HG03097 (cell line): ENCODE data around the gene ABCA13.

Experiments
- ATAC-seq: cut with Tn5 transposase; IDR thresholded peaks from one replicate; pipeline ENCODE4 v1.9.1; 2021; ENCODE audit not compliant: unreplicated experiment, low FRiP score

Gene ABCA13

DNA sequence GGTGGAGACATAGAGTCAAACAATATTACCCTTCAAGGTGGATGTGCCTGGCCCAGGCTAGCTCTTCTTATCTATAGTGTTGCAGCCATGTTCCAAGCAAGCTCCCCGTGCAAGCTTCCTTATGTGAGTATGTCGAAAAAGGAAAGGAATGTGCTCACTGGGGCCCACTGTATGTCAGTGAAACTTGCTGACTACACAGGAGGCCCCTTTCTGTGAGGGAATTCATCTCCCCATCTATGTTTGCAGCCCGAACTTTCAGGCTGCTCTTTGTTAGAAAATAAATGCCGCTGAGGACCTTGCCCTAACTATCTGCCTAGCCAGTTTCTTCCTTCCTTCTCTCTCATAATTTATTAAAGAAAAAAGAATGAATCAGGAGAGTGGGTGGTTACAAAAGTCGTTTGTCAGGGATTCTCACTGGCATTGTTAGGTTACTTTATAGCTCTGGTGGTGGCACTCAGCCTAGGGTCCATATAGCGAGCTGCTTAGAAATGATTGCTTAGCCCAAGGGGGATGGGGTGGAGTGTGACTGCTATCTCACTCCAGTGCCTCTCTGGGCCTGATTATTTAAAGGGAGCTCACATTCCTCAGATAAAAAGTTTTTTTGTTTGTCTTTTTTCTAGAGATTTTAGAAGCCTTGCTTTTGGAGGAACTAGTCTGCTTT lies 302.1 kb downstream of the ABCA13 start:
- no peak for ATAC-seq

DNA sequence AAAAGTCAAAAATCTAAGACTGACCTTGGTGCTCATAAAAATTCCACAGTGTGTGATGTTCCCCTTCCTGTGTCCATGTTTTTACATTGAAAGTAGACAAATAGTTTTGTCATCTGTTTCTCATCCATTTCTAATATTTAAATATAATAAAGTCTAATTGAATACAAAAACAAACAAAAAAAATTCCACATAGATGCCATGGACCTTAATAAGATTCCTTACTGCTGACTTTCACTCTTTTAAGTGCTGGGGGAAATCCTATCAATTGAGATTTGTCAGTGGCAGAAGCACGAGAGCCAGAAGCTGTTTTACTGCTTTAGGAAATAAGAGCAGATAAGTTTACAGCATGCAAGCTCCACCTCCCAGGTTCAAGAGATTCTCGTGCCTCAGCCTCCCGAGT lies 310.0 kb downstream of the ABCA13 start:
- ATAC-seq = no peak

DNA sequence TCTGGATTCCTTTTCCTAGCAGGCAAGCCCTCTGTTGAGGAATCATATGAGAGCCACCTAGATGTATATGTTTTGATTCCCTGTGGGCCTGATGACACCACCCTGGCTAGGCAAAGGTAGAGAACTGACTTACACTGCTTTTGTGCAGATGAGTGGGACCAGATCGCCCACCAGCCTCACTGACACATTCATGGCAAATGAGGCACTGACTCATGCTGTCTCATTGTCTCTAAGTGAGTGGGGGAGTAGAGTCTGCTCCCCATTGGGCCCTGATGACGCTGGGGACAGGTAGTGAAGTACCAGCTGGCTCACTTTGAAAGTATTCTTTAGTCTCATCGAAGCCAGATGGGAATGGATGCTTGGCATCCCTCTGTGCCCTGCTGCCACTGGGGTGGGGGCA lies 326.3 kb downstream of the ABCA13 start:
- ATAC-seq = no peak

DNA sequence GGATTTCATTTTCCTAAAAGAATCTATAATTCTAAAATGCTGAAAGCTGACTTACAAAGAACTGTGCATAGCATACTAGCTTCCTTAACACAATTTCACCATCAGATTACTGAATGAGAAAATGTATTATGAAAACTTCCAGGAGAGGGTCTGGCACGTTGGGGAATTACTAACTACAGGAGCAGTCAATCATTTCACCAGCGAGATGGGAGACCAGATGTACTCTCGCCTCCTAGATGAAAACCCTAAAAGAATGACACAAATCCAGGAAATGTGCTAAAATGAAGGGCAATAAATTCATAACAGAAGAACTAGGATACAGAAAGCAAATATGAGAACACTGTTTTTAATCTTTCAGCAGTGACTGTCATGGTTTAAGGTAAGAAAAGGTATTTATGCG lies 330.8 kb downstream of the ABCA13 start:
- no peak for ATAC-seq

DNA sequence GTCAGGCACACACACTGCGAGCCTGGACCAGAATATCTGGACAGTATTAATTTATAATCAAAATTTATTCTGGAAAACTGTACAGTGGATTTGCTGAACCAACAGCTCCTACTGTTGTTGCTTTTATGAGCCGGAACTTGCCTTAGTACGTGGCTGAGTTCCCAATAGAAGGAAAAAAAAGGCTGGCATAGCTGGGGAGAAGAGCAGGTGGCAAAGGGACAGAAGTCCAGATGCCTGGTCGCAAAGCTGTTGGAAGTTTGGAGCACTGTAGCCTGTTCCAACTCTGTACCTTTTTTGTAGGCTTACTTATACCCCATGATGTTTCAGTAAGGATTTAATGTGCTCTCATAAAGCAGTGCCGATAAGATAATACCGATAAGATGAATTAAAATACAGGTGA lies 333.8 kb downstream of the ABCA13 start:
- ATAC-seq = no peak

DNA sequence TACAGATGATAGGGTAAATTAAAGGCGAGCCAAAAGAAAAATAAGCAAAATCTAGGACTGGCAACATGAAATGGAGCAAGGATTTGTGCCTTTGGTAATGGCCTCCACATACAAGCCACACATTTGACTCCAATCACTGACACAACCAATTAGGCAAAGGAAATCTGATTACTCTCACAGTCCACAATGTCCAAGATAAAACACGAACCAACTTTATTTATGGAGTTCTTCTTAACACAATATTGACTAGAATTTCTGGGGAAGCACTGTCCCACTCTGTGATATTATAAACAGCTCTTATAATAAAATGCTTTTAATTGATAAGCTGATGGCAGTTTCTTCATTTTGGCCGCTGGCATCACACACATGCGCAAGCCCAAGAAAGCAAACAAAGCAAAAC lies 334.2 kb downstream of the ABCA13 start:
- no peak for ATAC-seq

DNA sequence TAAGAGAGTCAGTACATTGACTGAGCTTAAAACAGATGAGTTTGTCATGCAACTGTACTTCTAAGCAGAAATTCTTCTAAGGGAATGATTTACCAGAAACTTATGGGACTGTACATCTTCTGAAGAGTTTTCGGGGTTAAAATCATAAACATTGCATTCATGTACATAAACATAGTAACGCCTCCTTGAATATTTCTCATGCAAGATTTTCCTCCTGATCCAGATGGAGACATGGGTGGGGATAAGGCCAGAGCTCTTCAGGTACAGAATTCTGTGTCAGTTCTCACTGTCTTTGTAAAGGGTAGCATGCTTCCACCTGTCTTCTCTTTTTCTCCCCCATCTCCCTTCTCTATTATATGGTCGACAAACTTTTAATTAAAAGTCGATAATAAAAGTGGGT lies 335.3 kb downstream of the ABCA13 start:
- ATAC-seq = no peak

DNA sequence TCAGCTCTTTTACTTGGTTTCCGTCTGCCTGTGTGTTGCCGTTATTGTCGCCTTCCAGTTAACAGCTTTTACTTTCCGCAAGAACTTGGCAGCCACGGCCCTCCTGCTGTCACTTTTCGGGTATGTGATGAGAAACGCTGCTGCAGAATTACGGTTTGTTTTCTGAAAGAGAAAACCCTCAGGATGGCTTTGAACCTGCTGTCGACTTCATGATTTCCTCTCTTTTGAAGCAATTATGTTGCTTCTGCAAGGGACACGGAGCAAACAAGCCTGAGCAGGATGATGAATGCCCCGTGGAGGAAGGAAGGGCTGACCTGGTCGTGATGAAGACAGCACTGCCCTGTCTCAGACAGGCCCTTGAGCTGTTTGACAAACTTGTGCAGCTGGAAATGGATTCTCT lies 339.8 kb downstream of the ABCA13 start:
- ATAC-seq = no peak

DNA sequence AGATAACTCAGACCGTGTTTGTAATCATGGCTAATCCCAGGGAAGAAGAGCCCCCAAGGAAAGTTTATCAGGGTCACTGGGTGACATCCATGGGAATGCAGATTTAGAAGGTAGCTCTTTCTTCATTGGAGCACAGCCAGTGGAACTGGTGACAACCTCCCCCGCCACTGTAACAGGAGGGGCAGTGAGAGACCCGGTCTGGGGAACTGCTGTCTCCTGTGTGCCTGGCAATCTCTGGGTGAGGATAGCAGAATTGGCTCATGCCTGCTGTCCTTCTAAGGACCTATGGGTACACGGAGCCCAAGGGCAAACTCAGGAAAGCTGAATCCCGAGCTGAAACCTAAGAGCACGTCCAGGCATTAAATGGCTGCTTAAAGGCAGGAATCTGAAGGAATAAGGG lies 341.6 kb downstream of the ABCA13 start:
- ATAC-seq = no peak

DNA sequence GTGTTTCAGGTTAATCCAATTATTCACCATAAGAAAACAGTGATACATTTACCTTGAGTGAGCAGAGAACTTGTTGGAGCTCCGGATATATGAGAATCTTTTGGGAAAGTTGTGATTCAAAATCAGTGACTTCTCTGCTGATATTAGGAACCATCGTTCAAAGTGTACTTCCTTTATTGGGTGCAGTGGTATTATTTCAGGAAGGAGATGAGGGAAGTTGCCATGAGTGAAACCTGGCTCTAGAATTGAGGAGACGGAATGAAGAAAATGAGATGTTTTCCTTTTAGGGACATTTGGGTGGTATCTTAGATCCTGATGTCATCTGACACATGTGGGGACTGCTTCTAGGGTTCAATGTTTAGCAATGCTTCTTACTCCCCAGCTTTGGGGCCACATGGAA lies 343.9 kb downstream of the ABCA13 start:
- ATAC-seq = no peak

DNA sequence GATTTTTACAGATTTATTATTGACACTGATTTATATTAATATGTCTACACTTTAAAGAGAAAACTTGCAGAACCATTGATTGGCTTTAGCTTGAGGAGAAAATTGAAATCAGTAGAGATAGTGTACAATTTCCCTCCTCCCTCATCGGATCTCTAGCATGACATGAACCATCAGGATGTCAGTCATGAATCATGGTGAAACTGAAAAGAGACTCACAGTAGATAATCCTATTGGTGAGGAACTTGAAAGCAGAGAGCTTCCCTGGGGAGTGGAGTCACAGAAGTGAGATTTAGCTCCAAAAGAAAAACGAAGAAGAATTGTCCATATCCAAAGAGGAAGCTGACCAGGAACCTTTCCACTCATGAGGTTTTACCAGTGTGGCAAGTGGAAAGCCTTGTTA lies 346.8 kb downstream of the ABCA13 start:
- ATAC-seq = no peak

DNA sequence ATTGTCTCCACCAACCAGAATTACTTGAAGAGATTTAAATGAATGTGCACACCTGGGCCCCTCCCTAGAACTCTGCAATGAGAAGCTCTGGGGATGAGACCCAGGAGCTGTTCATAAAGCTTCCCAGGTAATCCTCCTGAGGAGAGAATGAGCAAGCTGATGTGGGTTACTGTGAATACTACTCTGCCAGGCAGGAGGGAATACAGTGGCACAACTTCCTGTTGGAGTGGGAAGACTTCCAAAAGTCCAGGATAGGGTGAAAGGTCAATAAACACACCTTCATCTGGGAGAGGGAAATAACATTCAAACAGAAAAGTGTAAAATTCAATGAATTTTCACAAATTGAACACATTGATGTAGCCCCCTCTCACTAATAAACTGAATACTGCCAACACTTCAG lies 351.4 kb downstream of the ABCA13 start:
- ATAC-seq = no peak

DNA sequence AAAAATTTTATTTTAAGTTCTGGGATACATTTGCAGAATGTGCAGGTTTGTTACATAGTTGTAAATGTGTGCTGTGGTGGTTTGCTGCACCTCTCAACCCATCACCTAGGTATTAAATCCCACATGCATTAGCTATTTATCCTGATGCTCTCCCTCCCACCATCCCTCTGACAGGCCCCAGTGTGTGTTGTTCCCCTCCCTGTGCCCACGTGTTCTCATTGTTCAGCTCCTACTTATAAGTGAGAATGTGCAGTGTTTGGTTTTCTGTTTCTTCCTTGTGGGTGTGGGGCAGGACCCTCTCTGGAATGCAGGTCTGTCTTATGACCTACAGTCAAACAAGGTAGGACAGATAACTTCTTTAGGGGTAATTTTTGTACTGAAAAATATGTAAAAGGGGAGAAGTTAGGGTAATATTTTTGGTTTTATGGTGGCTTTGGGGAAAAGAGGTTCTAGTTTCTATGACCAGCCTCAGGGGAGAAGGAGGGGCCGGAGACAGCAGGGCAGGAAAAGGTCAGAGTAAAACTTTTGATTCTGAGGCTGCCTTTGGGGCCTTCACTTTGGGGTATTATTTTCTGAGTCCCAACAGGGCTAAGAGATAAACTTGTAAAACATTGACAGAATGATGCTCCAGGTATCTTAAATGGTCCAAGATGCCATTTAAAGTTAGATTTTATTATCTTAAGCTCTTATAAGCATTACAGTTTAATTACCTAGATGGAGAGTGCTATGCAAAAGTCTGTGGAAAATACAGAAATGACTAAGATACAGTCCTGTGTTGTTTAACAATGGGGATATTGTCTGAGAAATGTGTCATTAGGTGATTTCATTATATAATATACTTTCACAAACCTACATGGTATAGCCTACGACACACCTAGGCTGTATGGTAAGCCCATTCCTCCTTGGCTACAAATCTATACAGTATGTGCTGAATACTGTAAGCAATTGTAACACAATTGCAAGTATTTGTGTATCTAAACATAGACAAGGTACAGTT lies 354.8 kb downstream of the ABCA13 start:
- ATAC-seq = no peak

DNA sequence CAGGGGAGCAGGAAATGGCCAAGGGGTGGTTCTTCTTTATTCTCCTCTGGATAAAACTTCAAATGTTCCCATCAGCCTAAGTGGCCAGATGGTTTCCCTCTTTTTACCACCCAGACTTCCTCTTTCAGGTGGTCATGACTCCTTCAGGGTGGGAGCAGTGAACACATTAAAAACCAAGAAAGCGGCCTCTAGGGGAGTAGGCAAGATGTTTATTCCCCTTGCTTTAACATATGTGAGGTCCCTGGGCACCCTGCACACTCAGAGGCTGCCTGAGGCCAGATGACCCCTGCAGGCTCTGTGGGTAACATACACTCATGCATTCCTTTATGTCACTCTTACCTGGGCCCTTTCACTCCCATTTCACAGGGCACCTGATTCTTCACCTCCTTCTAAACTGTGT lies 357.4 kb downstream of the ABCA13 start:
- no peak for ATAC-seq

DNA sequence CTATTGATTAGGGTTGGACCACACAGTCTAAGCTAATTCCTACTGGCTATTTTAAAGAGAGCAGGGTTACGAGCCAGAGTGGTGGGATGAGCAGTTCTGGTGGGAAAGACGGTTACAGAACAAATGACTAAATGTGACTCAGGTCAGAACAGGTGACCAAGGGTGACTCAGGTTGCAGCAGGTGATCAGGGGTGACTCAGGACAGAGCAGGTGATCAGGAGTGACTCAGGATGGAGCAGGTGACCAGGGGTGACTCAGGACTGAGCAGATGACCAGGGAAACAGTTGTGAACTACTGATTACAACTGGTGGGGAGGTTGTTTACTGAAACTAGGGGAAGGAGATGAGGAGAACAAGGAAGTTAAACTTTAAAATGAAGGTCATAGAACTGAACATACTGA lies 366.3 kb downstream of the ABCA13 start:
- no peak for ATAC-seq

DNA sequence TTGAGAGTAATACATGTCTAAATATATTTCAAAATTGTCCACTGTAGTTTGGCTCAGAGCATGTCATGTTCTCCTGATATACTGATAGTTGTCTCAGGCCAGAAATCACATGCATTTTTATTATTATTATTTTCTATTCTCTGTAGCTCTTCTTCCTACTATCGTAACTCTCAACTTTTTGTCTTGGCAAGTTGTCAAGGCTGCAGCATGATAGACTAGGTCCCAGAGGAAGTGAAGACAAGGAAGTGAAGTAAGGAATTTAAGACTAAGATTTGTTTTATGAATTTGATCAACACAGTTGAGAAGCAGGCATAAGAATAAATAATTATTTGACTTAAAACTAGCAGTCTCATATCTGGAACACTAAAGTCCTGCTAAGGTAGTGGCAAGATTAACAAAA lies 369.5 kb downstream of the ABCA13 start:
- no peak for ATAC-seq

DNA sequence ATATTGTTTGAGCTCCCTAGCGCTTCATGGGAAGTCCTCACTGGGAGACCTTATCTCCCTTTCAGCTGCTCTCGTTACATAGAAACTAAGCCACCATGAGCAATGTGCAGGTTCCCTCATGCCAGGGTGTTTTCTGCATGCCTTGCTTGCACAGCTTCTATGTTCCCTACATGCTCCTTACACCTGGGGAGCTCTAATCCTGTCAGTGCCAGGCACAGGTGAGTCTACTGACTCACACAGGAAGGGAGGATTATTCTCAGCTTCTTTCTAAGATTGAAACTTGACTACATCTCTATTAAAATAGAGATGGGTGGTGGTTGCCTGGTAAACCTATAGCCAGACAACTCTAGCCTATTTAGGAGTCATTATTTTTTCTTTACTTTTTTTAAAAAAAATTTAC lies 377.4 kb downstream of the ABCA13 start:
- no peak for ATAC-seq

DNA sequence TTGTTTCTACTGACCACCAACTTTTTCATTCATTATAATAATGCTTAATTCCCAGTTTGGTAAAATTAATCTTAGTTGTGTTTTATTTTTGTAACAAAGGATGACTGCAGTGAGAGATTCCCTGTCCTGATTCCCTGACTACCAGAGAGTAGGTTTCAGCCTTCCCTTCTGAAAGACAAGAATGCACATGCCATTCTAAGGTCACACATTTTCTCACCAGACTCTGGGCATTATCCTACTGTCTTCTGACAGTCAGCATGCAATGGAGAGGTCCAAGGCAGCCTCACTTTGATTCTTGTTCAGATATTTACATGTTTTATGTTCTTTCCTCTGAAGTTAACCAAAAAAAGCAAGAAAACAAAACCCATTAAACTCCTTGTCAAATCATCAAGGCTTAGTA lies 380.4 kb downstream of the ABCA13 start:
- no peak for ATAC-seq

DNA sequence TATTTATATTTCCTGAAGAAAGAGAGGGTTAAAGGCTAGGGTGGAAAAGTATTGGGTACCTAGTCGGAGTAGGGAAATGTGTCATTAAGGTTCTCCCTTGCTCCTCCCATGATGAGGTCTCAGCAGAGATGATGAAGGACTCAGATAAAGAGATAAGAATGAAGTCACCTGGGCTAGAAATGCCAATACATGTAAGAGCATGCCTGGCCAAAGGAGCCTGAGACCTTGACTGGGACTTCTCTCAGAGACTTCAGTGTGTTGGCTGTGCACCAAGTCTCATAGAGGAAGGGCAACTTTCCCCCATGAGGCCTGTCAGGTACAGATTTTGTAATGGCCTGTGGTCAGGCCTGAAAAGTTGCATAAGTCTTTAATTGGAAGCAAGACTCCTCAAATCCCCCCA lies 392.1 kb downstream of the ABCA13 start:
- no peak for ATAC-seq

DNA sequence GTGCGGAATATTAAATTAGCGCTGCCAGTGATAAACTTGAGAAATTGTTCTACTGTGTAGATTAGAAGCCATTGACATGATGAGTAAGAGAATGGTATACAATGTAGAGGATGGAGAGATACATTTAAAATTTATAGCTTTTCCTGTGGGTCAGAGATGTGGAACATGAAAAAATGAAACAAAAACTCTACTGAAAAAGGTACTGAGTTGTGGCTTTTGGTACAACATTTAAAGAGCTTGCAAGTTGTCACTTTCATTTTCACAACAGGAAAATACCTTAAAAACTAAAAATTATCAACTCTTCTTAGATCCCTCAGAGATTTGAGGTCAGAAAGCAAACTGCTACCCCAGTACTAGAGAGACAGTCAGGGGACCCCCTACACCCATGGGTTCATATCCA lies 404.3 kb downstream of the ABCA13 start:
- ATAC-seq = no peak

DNA sequence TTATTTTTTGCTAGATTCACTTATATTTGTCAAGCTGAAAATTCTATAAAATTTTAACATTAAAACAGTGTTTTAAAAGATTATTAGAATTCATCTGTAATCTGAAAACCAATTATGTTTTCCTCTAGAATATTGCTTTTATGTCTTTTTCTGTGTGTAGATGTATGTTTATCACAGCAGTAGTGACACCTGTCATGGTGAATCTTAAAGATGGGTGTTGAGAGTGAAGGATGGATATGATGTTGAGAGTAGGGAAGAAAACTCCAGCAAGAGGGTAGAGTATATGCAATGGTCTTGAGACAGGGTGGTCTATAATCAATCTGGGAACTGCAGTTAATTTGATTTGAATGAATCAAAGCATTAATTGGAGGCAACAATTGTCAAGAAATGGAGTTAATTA lies 416.2 kb downstream of the ABCA13 start:
- ATAC-seq = no peak

DNA sequence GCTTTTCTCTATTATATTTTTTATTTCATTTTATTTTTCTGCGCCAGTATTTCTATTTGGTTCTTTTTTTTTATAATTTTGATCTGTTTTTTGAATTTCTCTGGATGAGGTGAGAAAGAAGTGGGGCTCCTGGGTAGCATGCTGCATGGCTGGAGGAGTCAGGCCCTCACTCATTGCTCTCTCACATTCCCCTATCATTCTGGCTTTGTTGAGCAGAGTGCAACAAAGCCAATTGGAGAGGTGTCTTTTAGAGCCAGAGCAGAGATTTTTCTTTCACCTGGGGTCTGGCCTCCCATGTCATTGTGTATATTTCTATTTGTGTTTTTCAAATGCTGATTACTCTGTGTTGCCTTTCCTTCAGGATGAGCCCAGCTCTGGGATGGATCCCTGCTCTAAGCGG lies 423.1 kb downstream of the ABCA13 start:
- no peak for ATAC-seq
